ENCODE results near the gene NCAPD2. TPM values are rescaled to one million over a fixed set of nuclear protein-coding genes. Genes with fewer than 3 reads are reported as not detected.
A peak's percentile ranks its signal among the peaks of the same experiment; 100 is the strongest.
"Not testable (repeated sequence)": the region's sequence is repeated elsewhere in the genome, so short reads cannot be mapped to it uniquely, and the experiment has no call there.

The NCAPD2 gene
- total RNA-seq, 2 experiments from 2014 or later, result 167 to 171 TPM

GRCh38 chr12:6461401-6462233 lies 32.3 kb upstream of the NCAPD2 start:
- H3K36me3 Mint-ChIP-seq, result peaks cover 95% of the 10 kb centered on the region
- peak; percentile 87 for DNase-seq
- peak overlapping the region; percentile 93 for H3K27ac Mint-ChIP-seq
- H3K4me1 Mint-ChIP-seq, result peaks cover 84% of the 10 kb centered on the region
- H3K9me3 Mint-ChIP-seq, result no peaks in the 10 kb centered on the region
- no peaks in the 10 kb centered on the region for H3K27me3 Mint-ChIP-seq
- peak overlapping the region; percentile 84 for H3K4me3 Mint-ChIP-seq

GRCh38 chr12:6462234-6462995 lies 31.5 kb upstream of the NCAPD2 start:
- peak overlapping the region; percentile 84 for H3K4me3 Mint-ChIP-seq
- peaks cover 95% of the 10 kb centered on the region for H3K36me3 Mint-ChIP-seq
- H3K27me3 Mint-ChIP-seq, result no peaks in the 10 kb centered on the region
- DNase-seq, result peak; percentile 63
- H3K9me3 Mint-ChIP-seq, result peaks cover 5% of the 10 kb centered on the region
- peaks cover 84% of the 10 kb centered on the region for H3K4me1 Mint-ChIP-seq
- H3K27ac Mint-ChIP-seq, result peak overlapping the region; percentile 93

- H3K27me3 Mint-ChIP-seq, result no peaks in the 10 kb centered on the region
- DNase-seq, result peak; percentile 30
- peaks cover 5% of the 10 kb centered on the region for H3K9me3 Mint-ChIP-seq
- peak overlapping the region; percentile 93 for H3K27ac Mint-ChIP-seq
- peak overlapping the region; percentile 84 for H3K4me3 Mint-ChIP-seq
- peaks cover 88% of the 10 kb centered on the region for H3K4me1 Mint-ChIP-seq
- peaks cover 95% of the 10 kb centered on the region for H3K36me3 Mint-ChIP-seq
Measured at GRCh38 chr12:6463216-6463615, 30.7 kb upstream of the NCAPD2 start.

GRCh38 chr12:6463858-6464257 lies 30.0 kb upstream of the NCAPD2 start:
- Mint-ChIP-seq H3K27ac (peak overlapping the region; percentile 93), H3K36me3 (peaks cover 95% of the 10 kb centered on the region), H3K4me3 (peak overlapping the region; percentile 84), H3K27me3 (no peaks in the 10 kb centered on the region), H3K9me3 (peaks cover 5% of the 10 kb centered on the region), H3K4me1 (peaks cover 87% of the 10 kb centered on the region)
- DNase-seq, result no peak

GRCh38 chr12:6464531-6464930 lies 29.4 kb upstream of the NCAPD2 start:
- H3K4me1 Mint-ChIP-seq, result peaks cover 87% of the 10 kb centered on the region
- no peak for DNase-seq
- no peaks in the 10 kb centered on the region for H3K27me3 Mint-ChIP-seq
- peaks cover 5% of the 10 kb centered on the region for H3K9me3 Mint-ChIP-seq
- H3K4me3 Mint-ChIP-seq, result peak overlapping the region; percentile 84
- H3K36me3 Mint-ChIP-seq, result peaks cover 95% of the 10 kb centered on the region
- peak overlapping the region; percentile 93 for H3K27ac Mint-ChIP-seq

- peaks cover 95% of the 10 kb centered on the region for H3K36me3 Mint-ChIP-seq
- H3K27me3 Mint-ChIP-seq, result no peaks in the 10 kb centered on the region
- H3K4me3 Mint-ChIP-seq, result peak overlapping the region; percentile 58
- peak; percentile 28 for DNase-seq
- H3K4me1 Mint-ChIP-seq, result peaks cover 83% of the 10 kb centered on the region
- peak overlapping the region; percentile 88 for H3K27ac Mint-ChIP-seq
- peaks cover 5% of the 10 kb centered on the region for H3K9me3 Mint-ChIP-seq
Measured at GRCh38 chr12:6465467-6466183, 28.3 kb upstream of the NCAPD2 start.

- H3K27me3 Mint-ChIP-seq, result no peaks in the 10 kb centered on the region
- no peak for DNase-seq
- peaks cover 89% of the 10 kb centered on the region for H3K36me3 Mint-ChIP-seq
- peak overlapping the region; percentile 93 for H3K4me3 Mint-ChIP-seq
- peak overlapping the region; percentile 88 for H3K27ac Mint-ChIP-seq
- peaks cover 81% of the 10 kb centered on the region for H3K4me1 Mint-ChIP-seq
- peaks cover 5% of the 10 kb centered on the region for H3K9me3 Mint-ChIP-seq
Measured at GRCh38 chr12:6466184-6466573, 27.7 kb upstream of the NCAPD2 start.

- peaks cover 78% of the 10 kb centered on the region for H3K4me1 Mint-ChIP-seq
- H3K27me3 Mint-ChIP-seq, DNase-seq, H3K9me3 Mint-ChIP-seq: not testable (repeated sequence)
- peak overlapping the region; percentile 88 for H3K27ac Mint-ChIP-seq
- H3K36me3 Mint-ChIP-seq, result peaks cover 83% of the 10 kb centered on the region
- H3K4me3 Mint-ChIP-seq, result peak overlapping the region; percentile 93
Measured at GRCh38 chr12:6466751-6467150, 27.2 kb upstream of the NCAPD2 start.

GRCh38 chr12:6467571-6468282 lies 26.2 kb upstream of the NCAPD2 start:
- Mint-ChIP-seq H3K4me3 (peak overlapping the region; percentile 93), H3K27ac (peak overlapping the region; percentile 88), H3K36me3 (peaks cover 74% of the 10 kb centered on the region), H3K4me1 (peaks cover 73% of the 10 kb centered on the region)
- not testable (repeated sequence) for DNase-seq, H3K27me3 Mint-ChIP-seq, H3K9me3 Mint-ChIP-seq

- H3K4me1 Mint-ChIP-seq, result peaks cover 68% of the 10 kb centered on the region
- H3K27me3 Mint-ChIP-seq, result no peaks in the 10 kb centered on the region
- H3K9me3 Mint-ChIP-seq, result peaks cover 5% of the 10 kb centered on the region
- H3K36me3 Mint-ChIP-seq, result peaks cover 69% of the 10 kb centered on the region
- H3K27ac Mint-ChIP-seq, result peak overlapping the region; percentile 88
- DNase-seq, result no peak
- H3K4me3 Mint-ChIP-seq, result peak overlapping the region; percentile 93
Measured at GRCh38 chr12:6468283-6468575, 25.7 kb upstream of the NCAPD2 start.

GRCh38 chr12:6469092-6469491 lies 24.8 kb upstream of the NCAPD2 start:
- Mint-ChIP-seq H3K27me3 (no peaks in the 10 kb centered on the region), H3K4me1 (peaks cover 60% of the 10 kb centered on the region), H3K9me3 (peaks cover 5% of the 10 kb centered on the region), H3K4me3 (peak overlapping the region; percentile 93), H3K27ac (peak overlapping the region; percentile 88), H3K36me3 (peaks cover 61% of the 10 kb centered on the region)
- no peak for DNase-seq

- no peak for DNase-seq
- Mint-ChIP-seq H3K27me3 (no peaks in the 10 kb centered on the region), H3K9me3 (peaks cover 5% of the 10 kb centered on the region), H3K4me3 (peak overlapping the region; percentile 93), H3K27ac (peak overlapping the region; percentile 88), H3K36me3 (peaks cover 54% of the 10 kb centered on the region), H3K4me1 (peaks cover 53% of the 10 kb centered on the region)
Measured at GRCh38 chr12:6469609-6470374, 24.1 kb upstream of the NCAPD2 start.

- H3K27me3 Mint-ChIP-seq, result no peaks in the 10 kb centered on the region
- H3K9me3 Mint-ChIP-seq, result peaks cover 6% of the 10 kb centered on the region
- H3K36me3 Mint-ChIP-seq, result peaks cover 49% of the 10 kb centered on the region
- peaks cover 48% of the 10 kb centered on the region for H3K4me1 Mint-ChIP-seq
- DNase-seq, result peak; percentile 99
- peak within 1 kb of the TSS; percentile 88 for H3K27ac Mint-ChIP-seq
- peak within 1 kb of the TSS; percentile 93 for H3K4me3 Mint-ChIP-seq
Measured at GRCh38 chr12:6470375-6471163, 23.3 kb upstream of the NCAPD2 start, which contains the start of gene VAMP1. VAMP1 (minus strand) TSS chr12:6470677; CDS start chr12:6470531, 146 bp downstream.
